ENCODE results near the gene CYSLTR2.
"Not testable (repeated sequence)": the region's sequence is repeated elsewhere in the genome, so short reads cannot be mapped to it uniquely, and the experiment has no call there.

The CYSLTR2 gene

DNA sequence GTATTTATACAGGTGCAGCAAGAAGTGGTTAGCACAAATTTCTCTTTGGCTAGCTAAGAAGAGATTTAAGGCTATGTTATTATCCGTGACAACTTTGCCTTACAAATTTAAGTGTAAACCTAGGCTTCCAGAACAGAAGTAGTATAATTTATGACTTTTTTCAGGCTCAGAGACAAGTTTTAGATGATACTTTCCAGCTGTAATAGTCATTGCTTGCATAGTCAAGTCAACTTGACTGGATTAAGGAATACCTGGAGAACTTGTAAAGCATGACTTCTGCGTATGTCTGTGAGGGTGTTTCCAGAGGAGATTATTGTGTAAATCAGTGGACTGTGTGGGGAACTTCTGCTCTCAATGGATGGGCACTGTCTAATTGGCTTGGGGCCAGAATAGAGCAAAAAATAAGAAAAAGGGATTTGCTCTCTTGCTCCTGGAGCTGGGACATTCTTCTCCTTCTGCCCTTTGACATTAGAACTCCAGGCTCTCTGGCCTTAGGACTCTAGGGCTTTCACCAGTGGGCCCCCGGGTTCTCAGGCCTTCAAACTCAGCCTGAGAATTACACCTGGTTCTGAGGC is 33.0 kb downstream of the CYSLTR2 start:
- DNase-seq (ENCODE audit: insufficient read length, low spot score): no peak
- no peak for FAIRE-seq

DNA sequence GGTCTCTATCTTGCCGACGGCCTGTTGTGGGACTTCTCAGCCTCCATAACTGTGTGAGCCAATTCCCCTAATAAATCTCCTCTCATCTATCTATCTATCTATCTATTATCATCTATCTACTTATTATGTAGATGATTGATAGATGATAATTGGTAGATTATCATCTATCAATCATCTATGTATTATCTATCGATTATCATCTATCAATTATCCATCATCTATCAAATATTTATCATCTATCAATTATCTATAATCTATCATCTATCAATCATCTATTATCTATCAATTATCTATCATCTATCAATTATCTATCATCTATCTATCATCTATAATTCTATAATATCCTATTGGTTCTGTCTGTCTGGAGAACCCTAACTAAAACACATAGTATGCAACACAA is 33.5 kb downstream of the CYSLTR2 start:
- DNase-seq (ENCODE audit: insufficient read length, low spot score): no peak

DNA sequence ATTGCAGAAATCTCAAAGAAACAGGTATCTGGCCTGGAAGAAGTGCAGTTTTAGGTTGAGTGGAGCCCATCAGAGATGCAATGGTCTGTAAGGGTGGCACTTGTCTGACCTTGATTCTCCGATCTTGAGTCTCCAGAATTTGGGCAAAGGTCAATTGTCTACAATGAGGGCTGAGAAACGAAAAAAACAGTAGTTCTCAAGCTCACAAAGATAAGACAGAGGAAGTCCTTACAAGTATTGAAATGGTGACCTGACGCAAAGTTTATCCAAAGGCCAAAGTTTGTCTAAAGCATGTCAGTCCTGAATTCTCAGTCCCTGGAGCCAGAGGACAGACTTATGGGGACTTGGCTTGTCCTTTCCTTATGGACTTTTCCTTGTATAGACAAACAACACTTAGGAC is 40.3 kb downstream of the CYSLTR2 start:
- no peak for DNase-seq (ENCODE audit: insufficient read length, low spot score)
- FAIRE-seq: no peak

More for the DNA sequence above, 33.5 kb downstream of the CYSLTR2 start:
- FAIRE-seq: no peak

DNA sequence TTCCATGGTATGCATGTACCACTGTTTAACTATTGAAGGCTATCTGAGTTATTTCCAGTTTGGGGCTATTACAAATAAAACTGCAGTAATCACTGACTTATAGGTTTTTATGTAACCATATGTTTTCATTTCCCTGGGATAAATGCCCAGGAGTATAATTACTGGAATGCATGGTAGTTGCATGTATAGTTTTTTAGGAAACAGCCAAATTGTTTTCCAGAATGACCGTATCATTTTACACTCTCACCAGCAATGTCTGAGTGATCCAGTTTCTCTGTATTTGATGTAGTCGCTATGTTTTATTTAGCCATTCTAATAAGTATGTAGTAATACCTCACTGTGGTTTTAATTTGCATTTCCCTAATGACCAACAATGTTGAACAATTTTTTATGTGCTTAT is 42.0 kb downstream of the CYSLTR2 start:
- DNase-seq (ENCODE audit: insufficient read length, low spot score): no peak
- FAIRE-seq: no peak

DNA sequence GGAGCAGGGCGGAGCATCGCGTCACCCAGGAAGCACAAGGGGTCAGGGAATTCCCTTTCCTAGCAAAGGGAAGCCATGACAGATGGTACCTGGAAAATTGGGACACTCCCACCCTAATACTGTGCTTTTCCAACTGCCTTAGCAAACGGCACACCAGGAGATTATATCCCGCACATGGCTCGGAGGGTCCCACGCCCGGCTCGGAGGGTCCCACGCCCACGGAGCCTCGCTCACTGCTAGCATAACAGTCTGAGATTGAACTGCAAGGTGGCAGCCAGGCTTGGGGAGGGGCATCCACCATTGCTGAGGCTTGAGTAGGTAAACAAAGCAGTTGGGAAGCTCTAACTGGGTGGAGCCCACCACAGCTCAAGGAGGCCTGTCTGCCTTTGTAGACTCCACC is 42.9 kb downstream of the CYSLTR2 start:
- FAIRE-seq; DNase-seq (ENCODE audit: insufficient read length, low spot score): not testable (repeated sequence)

DNA sequence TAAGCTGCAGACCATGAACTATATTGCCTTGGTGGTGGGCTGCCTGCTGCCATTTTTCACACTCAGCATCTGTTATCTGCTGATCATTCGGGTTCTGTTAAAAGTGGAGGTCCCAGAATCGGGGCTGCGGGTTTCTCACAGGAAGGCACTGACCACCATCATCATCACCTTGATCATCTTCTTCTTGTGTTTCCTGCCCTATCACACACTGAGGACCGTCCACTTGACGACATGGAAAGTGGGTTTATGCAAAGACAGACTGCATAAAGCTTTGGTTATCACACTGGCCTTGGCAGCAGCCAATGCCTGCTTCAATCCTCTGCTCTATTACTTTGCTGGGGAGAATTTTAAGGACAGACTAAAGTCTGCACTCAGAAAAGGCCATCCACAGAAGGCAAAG is 53.7 kb downstream of the CYSLTR2 start:
- no peak for FAIRE-seq
- no peak for DNase-seq (ENCODE audit: insufficient read length, low spot score)

DNA sequence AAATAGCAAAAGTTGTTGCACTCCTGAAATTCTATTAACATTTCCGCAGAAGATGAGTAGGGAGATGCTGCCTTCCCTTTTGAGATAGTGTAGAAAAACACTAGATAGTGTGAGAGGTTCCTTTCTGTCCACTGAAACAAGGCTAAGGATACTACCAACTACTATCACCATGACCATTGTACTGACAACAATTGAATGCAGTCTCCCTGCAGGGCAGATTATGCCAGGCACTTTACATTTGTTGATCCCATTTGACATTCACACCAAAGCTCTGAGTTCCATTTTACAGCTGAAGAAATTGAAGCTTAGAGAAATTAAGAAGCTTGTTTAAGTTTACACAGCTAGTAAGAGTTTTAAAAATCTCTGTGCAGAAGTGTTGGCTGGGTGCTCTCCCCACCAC is 55.0 kb downstream of the CYSLTR2 start:
- FAIRE-seq (no peak), DNase-seq (ENCODE audit: insufficient read length, low spot score) (no peak)

DNA sequence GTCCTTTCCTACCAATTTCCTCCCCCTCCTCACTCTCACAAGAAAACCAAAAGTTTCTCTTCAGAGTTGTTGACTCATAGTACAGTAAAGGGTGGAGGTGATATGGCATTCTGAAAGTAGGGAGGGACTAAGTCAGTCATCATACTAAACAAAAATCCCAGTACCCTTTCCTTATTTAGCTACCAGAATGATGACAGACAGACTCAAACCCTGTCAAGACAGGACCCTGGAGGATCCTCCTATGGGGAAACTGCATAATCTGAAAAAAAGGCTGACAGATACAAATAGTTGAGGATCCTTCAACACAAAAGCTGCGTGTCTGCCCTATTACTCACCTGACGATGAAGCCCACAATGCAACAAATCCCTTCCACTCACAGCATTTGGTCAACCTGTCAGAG is 55.5 kb downstream of the CYSLTR2 start:
- DNase-seq (ENCODE audit: insufficient read length, low spot score): no peak
- FAIRE-seq: no peak

DNA sequence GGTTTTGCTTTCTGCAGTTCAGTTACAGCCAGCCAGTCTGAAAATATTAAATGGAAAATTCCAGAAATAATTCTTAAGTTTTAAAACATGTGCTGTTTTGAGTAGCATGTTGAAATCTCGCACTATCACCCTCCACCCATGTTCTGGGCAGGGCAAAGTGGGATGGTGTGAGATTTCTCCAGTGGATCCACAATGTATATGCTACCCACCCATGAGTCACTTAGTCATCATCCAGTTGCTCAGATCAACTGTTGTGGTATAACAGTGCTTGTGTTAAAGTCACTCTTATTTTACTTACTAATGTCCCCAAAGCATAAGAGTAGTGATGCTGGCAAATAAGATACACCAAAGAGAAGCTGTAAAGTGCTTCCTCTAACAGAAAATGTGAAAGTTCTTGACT is 56.4 kb downstream of the CYSLTR2 start:
- no peak for FAIRE-seq

DNA sequence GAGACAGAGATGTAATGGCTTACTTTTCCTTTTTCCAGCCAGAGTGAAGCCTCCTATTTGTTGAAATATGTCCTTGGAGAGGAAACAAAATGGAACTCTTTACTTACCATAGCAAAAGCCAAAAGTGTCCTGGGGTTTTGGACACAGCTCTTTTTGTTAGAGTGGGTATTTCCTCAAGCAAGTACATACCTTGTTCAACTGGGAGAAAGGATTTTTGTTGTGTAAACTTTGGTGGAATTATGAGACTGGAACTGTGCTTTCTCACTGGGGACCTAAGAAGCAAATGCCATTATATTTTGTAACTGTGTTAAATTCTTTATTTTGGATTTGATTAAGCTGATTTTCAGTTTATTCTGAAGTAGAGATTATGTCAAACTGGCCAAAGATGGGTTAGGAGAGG is 58.4 kb downstream of the CYSLTR2 start:
- no peak for FAIRE-seq
- no peak for DNase-seq (ENCODE audit: insufficient read length, low spot score)

More for the DNA sequence above, 56.4 kb downstream of the CYSLTR2 start:
- no peak for DNase-seq (ENCODE audit: insufficient read length, low spot score)

DNA sequence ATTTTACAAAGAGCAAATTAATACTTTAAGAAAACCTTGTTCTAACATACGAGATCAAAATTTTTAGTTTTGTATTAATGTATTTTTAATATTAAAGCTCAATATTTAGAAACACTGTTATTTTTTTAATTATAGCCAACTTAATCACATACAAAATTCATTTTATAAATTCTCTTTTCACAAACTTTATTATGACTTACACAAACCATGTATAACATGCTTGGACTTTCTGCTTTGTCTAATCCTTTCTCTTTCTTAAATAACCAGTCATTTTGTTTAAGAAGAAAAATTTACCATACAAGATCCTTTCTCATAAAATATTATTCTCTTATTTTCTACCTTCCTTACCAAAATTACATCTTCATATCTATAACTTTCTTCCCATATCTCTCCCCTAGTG is 62.2 kb downstream of the CYSLTR2 start:
- DNase-seq (ENCODE audit: insufficient read length, low spot score): no peak
- FAIRE-seq: no peak

DNA sequence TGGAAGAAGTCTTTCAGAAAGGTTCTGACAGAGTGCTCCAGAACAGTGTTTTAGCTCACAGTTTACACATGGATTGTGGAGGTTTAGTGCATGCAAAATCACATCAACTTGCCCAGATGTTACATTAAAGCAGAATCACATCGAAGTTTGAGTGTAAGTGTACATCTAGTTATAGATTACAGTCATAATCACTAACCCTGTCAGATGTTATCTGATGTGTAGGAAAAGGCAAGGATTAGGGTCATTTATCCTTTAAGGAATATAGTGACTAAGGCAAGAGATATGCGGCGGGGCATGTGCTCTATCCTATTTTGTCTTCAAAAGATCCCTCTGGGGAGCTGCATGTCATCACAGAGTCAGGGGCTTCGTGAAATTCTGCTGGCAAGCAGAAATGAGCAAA is 66.9 kb downstream of the CYSLTR2 start:
- FAIRE-seq (no peak), DNase-seq (ENCODE audit: insufficient read length, low spot score) (no peak)

DNA sequence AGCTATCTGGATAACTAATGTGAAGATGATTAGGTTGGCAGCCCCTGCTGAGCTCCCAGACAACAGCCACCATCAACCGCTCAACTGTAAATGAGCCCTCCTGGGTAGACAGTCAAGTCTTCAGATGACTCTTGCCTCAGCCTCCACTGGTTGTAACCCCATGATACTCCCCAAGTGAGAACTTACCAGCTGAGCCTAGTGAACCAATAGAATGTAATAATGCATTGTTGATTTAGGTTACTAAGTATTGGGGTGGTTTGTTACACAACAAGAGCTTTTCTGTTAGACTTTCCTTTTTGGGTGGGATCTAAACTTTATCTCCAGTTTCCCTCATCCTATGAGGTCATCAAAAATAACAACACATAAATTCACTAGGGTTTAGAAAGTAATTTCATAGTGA is 69.4 kb downstream of the CYSLTR2 start:
- DNase-seq (ENCODE audit: insufficient read length, low spot score) (no peak), FAIRE-seq (no peak)

DNA sequence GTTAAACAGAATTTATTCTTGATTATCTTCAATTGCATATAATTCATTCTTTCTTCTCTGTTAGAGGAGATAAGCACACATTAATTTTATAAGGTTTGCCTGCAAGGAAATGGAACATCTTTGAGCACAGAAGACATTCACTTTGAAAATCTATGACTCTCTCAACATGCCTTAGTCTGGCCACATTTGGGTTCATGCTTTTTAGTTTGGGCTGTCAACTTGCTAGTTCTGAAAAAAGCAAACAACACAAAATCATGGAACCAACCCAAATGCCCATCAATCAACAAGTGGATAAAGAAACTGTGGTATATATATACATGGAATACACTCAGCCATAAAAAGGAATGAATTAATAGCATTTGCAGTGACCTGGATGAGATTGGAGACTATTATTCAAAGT is 71.5 kb downstream of the CYSLTR2 start:
- DNase-seq (ENCODE audit: insufficient read length, low spot score) (no peak), FAIRE-seq (no peak)

DNA sequence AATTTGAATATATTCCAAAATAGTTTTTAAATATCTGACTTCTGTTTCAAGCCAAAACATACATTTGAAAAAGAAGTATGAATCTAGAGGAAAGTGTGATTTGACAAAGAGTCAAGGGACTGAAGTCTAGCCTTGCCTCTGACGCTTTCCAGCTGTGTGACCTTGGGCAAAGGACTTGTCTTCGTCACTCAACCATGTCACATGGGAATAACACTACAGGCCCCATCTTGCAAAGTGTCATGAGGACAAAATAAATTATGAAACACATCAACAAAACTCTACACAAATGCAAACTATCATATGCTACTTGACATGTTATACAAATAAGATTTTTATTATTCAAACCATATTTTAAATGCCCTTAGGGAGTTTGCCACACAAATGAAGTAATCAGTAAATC is 73.0 kb downstream of the CYSLTR2 start:
- no peak for FAIRE-seq
- DNase-seq (ENCODE audit: insufficient read length, low spot score): no peak

DNA sequence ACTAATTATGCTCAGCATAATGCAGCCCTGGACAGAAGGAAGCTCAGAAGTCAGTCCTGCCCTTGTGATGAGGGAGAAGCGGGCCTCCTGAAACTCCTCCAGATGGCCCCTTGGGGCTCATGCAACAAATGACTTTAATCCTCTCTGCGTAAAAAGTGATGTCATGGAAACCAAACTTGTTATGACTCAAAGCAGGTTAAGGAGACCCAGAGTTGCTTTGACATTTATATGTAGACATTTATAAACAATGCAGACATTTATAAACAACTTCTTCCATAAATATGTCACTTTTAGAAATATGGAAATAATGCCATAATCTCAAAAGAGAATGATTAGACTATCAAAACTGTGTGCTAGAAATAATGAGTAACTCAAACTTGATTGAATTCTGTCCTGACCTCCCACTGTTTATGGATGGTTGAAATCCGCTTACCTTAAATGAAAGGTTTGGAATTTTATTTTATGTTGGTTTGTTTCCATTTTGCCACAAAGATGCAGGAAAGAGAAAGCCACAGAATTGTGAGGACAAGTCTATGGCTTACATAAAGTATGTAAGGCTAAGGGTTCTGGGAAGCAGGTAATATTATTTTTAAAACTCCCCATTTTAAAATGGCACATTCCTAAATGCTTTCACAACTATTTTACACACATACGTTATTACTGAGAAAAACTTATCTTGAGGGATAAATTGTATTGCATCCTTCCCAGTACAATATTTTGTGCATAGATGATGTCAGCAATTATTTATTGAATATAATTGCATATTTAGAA is 73.7 kb downstream of the CYSLTR2 start:
- no peak for DNase-seq (ENCODE audit: insufficient read length, low spot score)
- no peak for FAIRE-seq

DNA sequence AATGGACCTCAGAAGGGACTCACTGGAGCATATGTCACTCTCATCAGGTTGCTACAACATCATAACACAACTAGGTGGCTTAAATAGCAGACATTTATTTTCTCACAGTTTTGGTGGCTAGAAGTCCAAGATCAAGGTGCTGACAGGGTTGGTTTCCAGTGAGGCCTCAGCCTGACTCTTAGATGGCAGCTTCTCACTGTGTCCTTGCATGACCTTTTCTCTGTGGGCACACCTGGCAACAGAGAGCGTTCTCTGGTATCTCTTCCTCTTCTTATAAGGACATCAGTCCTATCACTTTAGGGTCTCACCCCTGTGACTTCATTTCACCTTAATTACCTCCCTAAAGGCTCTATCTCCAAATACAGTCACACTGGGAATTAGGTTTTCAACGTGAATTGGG is 74.5 kb downstream of the CYSLTR2 start:
- FAIRE-seq: peak; percentile 18
- no peak for DNase-seq (ENCODE audit: insufficient read length, low spot score)

DNA sequence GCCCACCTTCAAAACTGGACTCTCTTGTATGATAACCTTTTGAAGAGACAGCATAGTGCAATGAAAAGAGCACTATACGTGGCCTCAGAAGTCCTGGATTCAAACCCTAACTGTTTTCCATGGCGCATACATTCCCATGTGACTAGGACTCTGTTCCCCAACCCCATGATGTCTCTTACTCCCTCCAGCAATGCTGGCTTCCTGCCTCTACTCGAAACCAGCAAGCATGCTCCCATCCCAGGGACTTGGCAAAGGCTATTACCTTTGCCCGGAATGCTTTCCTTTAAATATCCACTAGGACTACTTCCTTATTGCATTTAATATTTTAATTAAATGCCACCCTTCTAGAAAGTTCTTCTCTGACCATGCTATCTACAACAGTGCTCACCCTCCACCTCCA is 75.1 kb downstream of the CYSLTR2 start:
- no peak for FAIRE-seq
- DNase-seq (ENCODE audit: insufficient read length, low spot score): no peak

DNA sequence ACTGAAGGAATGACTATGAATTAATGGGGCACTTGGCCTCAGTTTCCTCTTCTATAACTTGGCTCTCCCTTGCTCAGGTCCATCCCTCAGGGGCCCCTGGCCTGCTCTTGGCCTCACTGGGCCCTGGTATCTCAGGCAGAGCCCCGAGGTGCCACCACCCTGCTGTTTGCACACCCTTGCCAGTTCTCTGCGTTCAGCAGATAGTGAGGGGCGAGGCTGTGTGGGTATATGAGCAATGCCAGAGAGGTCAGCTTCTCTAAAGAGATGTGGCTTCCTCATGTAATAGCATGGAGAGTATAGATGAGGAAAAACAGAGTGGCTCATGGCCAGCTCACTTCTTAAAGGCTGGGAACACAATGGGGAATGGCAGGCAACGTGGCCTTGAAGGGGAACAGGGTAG is 76.1 kb downstream of the CYSLTR2 start:
- FAIRE-seq (no peak), DNase-seq (ENCODE audit: insufficient read length, low spot score) (no peak)

DNA sequence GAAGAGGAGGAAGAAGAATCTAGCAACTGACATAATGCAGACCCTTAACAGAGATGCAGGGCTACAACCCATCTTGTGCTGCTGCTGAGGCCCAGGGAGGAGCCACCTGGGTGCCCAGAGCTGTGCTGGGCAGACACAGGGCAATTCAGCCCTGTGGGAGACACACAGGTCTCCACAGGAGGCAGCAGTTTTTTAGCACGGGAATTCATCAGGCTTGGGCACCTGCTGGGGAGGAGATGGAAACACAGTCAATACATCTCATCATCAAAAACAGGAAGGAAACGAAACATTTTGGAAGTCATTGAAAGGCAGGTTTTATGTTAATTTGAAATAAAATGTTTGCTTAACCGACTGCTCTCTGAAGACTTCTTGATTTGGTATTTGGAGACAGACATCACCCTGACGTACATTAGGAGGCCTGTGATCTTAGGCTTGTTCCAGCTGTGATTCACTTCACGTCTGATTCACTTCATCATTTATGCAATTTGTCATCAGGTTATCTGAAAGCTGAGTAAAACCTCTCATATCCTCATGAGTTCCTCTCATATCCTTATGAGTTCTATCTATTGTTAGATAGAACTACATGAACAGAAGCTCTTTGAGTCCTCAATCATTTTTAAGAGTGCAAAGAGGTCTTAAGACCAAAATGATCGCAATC is 77.4 kb downstream of the CYSLTR2 start:
- DNase-seq (ENCODE audit: insufficient read length, low spot score) (no peak), FAIRE-seq (no peak)

DNA sequence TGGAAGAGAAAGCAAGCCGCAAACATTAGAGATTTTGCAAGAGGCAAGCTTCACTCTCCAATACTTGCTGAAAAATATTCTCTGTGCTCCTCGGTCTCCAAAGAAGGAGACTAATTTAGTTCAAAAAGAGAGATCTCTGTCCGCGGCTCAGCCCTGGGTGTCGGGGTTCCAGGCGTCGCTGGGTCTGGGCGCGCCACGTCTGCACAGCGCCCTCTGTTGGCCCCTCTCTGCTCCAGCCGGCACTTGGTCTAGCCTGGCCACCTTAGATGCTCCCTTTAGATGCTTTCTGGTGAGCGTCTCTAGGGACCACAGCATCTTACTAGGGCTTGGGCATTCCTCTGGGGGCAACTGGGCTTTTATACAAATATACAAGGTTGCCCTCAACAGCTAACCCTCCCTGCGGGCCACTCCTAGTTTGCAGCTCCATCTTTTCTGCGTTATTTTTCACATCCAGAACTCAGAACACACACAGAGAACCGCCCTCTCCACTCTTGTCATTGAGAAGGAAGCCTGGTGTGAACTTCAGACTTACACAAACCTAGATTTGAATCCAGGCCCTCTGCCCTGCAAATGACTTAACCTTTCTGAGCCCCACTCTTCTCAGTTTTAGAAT is 78.3 kb downstream of the CYSLTR2 start:
- DNase-seq (ENCODE audit: insufficient read length, low spot score): peak; percentile 21
- FAIRE-seq: peak; percentile 74

Measured in GM19239 (cell line).